Right lobe of liver (tissue), 4 donors: ENCODE measurements around the gene RBMS3.

ENCODE experiments used
- CTCF ChIP-seq, 4 donors: fragments of 200-600 bp in 3 of 4; fragments of 450-650 bp in 1 of 4; IDR thresholded peaks; one replicate each; pipeline versions ENCODE4 v1.5.1 to v1.8.0; 2016 to 2022; ENCODE audit warnings: antibody characterized with exemption in 4 of 4, mild to moderate bottlenecking in 2 of 4
- POLR2A ChIP-seq: fragments of 450-650 bp; IDR thresholded peaks from one replicate; pipeline ENCODE4 v1.6.1; 2017; ENCODE audit warnings: antibody characterized with exemption, mild to moderate bottlenecking
- donor health status: DM: no; HTN: no; CAD: no.
- donor health status: DM: no; HTN: no; CAD: no.
- donor health status: DM: no; HTN: yes; CAD: no.

- TF ChIP-seq CTCF (IDR thresholded peaks at IDR 0.05), result no peak
- TF ChIP-seq POLR2A, result no peak
These were observed 1.1 kb upstream of the RBMS3 start for GRCh38 chr3:29279806-29280205.
